ENCODE measurements around the gene FADS1. TPM values are rescaled to one million over a fixed set of nuclear protein-coding genes. Genes with fewer than 3 reads are reported as not detected.

The FADS1 gene
- total and polyA plus RNA-seq, 2 experiments from 2014 or later, result 74.9 to 119 TPM

DNA sequence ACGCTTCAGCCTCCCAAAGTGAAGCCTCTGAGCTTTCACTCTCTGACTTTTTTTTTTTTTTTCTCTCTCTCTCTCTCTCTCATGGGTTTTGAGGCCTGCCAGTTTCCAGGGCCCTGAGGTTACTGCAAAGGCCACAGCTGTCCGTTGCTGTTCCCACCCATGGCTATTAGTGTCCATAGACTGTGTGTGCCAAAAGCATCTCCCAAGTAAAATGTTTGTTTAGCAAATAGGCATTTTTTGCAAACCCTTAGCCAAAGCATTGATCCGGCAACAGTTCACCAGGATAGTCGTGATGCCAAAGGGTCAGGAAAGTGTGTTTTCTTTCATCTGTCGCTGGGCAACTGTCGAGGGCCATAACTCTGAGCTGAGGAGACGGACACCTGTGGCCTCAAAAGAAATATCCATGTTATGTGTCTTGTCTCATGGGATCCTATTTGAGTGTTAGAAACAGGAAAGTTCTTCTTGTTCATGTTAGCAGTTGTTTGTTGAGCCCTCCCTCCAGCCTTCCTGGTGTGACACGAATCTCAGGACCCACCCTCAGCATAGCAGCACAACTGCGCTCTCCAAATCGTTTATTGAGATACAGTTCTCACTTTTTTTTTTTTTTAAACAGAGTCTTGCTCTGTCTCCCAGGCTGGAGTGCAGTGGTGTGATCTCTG lies 29.7 kb upstream of the FADS1 start (continued):
- TF ChIP-seq, protein P1, sequence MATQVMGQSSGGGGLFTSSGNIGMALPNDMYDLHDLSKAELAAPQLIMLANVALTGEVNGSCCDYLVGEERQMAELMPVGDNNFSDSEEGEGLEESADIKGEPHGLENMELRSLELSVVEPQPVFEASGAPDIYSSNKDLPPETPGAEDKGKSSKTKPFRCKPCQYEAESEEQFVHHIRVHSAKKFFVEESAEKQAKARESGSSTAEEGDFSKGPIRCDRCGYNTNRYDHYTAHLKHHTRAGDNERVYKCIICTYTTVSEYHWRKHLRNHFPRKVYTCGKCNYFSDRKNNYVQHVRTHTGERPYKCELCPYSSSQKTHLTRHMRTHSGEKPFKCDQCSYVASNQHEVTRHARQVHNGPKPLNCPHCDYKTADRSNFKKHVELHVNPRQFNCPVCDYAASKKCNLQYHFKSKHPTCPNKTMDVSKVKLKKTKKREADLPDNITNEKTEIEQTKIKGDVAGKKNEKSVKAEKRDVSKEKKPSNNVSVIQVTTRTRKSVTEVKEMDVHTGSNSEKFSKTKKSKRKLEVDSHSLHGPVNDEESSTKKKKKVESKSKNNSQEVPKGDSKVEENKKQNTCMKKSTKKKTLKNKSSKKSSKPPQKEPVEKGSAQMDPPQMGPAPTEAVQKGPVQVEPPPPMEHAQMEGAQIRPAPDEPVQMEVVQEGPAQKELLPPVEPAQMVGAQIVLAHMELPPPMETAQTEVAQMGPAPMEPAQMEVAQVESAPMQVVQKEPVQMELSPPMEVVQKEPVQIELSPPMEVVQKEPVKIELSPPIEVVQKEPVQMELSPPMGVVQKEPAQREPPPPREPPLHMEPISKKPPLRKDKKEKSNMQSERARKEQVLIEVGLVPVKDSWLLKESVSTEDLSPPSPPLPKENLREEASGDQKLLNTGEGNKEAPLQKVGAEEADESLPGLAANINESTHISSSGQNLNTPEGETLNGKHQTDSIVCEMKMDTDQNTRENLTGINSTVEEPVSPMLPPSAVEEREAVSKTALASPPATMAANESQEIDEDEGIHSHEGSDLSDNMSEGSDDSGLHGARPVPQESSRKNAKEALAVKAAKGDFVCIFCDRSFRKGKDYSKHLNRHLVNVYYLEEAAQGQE (IDR thresholded peaks at IDR 0.05; ENCODE audit: unreplicated experiment), result no peak
- TF ChIP-seq EZH2 (IDR thresholded peaks at IDR 0.05; ENCODE audit: low read depth, unreplicated experiment), result no peak

DNA sequence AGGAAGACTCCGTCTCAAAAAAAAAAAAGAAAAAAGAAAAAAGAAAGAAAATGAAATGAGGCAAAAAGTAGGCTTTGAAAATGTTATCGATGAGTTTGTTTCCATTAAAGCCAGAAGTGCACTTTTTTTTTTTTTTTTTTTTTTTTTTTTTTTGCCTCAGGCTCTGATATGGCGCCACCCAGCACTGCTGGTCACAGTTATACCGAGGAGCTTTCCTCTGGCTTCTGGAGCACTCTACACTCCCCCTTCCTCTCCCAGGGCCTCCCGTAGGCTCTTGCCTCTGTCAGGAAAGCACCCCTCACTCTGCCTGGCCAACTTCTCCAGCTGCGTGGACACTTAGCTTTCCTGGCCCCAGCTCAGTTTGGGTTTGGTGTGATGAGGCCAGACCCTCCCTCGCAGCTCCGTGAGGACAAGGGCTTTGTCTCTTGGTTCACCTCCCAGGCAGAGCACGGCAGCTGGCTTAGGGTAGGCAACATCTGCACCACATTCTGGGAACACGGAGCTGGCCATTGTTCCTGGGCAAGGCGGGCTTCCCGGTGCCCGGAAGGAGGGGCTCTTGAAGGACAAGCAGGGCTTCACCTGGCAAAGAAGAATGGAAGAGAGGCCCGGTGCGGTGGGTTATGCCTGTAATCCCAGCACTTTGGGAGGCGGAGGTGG lies 28.2 kb upstream of the FADS1 start:
- Histone ChIP-seq H4K20me1 (replicated peaks; ENCODE audit: insufficient read depth) (peaks cover 34% of the 10 kb centered on the region), H3K4me2 (no peak overlapping the region), H3K36me3 (ENCODE audit: insufficient read depth) (peaks cover 72% of the 10 kb centered on the region), H3F3A (replicated peaks; ENCODE audit: low read depth) (peaks cover 26% of the 10 kb centered on the region; the same call in 1 of the 2 replicates), H3K4me1 (ENCODE audit: insufficient read depth) (no peaks in the 10 kb centered on the region), H2AFZ (no peak overlapping the region), H3K79me2 (replicated peaks; ENCODE audit: insufficient read depth) (peaks cover 20% of the 10 kb centered on the region), H3K27me3 (ENCODE audit: insufficient read depth) (no peaks in the 10 kb centered on the region), H3K4me3 (no peak overlapping the region), H3K27ac (ENCODE audit: low read depth) (peak overlapping the region; percentile 39; the same call in 1 of the 2 replicates), H3K9me2 (ENCODE audit: insufficient read depth) (no peaks in the 10 kb centered on the region)
- DNase-seq (ENCODE audit: low spot score) (no peak), ATAC-seq (peak; percentile 72)
- Mint-ChIP-seq H3K27ac (peak overlapping the region; percentile 77), H3K27me3 (ENCODE audit: insufficient read depth, low read depth, poor library complexity) (peaks cover 7% of the 10 kb centered on the region), H3K36me3 (ENCODE audit: low read depth) (peaks cover 98% of the 10 kb centered on the region), H3K9me3 (no peaks in the 10 kb centered on the region), H3K4me3 (no peak overlapping the region), H3K4me1 (peaks cover 2% of the 10 kb centered on the region; the same call in 2 of the 3 replicates)
- TF ChIP-seq, protein P2, sequence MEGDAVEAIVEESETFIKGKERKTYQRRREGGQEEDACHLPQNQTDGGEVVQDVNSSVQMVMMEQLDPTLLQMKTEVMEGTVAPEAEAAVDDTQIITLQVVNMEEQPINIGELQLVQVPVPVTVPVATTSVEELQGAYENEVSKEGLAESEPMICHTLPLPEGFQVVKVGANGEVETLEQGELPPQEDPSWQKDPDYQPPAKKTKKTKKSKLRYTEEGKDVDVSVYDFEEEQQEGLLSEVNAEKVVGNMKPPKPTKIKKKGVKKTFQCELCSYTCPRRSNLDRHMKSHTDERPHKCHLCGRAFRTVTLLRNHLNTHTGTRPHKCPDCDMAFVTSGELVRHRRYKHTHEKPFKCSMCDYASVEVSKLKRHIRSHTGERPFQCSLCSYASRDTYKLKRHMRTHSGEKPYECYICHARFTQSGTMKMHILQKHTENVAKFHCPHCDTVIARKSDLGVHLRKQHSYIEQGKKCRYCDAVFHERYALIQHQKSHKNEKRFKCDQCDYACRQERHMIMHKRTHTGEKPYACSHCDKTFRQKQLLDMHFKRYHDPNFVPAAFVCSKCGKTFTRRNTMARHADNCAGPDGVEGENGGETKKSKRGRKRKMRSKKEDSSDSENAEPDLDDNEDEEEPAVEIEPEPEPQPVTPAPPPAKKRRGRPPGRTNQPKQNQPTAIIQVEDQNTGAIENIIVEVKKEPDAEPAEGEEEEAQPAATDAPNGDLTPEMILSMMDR (conservative IDR thresholded peaks at IDR 0.05; ENCODE audit: low read depth in 2 of 2), result no peak
- no peak for TF ChIP-seq JUNB (IDR thresholded peaks at IDR 0.05; ENCODE audit: unreplicated experiment)
- TF ChIP-seq STAT1 (IDR thresholded peaks at IDR 0.05; ENCODE audit: unreplicated experiment), result no peak
- TF ChIP-seq EZH2phosphoT487 (IDR thresholded peaks at IDR 0.05; ENCODE audit: unreplicated experiment), result no peak
- TF ChIP-seq, protein P1 (IDR thresholded peaks at IDR 0.05; ENCODE audit: unreplicated experiment), result no peak
- TF ChIP-seq NANOG (IDR thresholded peaks at IDR 0.05; ENCODE audit: borderline replicate concordance), result no peak
- TF ChIP-seq, protein P3, sequence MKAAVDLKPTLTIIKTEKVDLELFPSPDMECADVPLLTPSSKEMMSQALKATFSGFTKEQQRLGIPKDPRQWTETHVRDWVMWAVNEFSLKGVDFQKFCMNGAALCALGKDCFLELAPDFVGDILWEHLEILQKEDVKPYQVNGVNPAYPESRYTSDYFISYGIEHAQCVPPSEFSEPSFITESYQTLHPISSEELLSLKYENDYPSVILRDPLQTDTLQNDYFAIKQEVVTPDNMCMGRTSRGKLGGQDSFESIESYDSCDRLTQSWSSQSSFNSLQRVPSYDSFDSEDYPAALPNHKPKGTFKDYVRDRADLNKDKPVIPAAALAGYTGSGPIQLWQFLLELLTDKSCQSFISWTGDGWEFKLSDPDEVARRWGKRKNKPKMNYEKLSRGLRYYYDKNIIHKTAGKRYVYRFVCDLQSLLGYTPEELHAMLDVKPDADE (IDR thresholded peaks at IDR 0.05), result no peak
- no peak for TF ChIP-seq EZH2 (IDR thresholded peaks at IDR 0.05; ENCODE audit: low read depth, unreplicated experiment)
- no peak for TF ChIP-seq CREB1 (CRISPR knock-in tag; IDR thresholded peaks at IDR 0.05; ENCODE audit: low read depth)
- TF ChIP-seq ZNF331 (CRISPR knock-in tag; IDR thresholded peaks at IDR 0.05; ENCODE audit: low read depth), result no peak
- TF ChIP-seq POLR2AphosphoS5 (IDR thresholded peaks at IDR 0.05; ENCODE audit: low read depth), result no peak
